Neural progenitor cell (in vitro differentiated cells): ENCODE results near the gene MRC2. TPM values are rescaled to one million over a fixed set of nuclear protein-coding genes. Genes with fewer than 3 reads are reported as not detected.

Source experiments
- DNase-seq: peaks from one replicate; pipeline ENCODE4 v3.0.0-alpha.2; 2016; ENCODE audit warnings: low spot score
- H2AFZ ChIP-seq: fragments of 200-600 bp; sonication (generic); replicated peaks from 2 replicates; pipeline ENCODE4 v1.6.1; 2016; ENCODE audit warnings: antibody characterized with exemption
- H3F3A ChIP-seq: fragments of 200-600 bp; sonication (generic); 2 replicates; pipeline ENCODE4 v1.6.1; 2016; ENCODE audit warnings: antibody characterized with exemption, low read depth
- H3K27ac ChIP-seq: fragments of 200-600 bp; sonication (generic); 2 replicates; pipeline ENCODE4 v1.5.1; 2016; ENCODE audit warnings: mild to moderate bottlenecking
- H3K27me3 ChIP-seq: fragments of 200-600 bp; sonication (generic); 2 replicates; pipeline ENCODE4 v1.6.1; 2016; ENCODE audit warnings: mild to moderate bottlenecking, moderate library complexity
- H3K36me3 ChIP-seq: fragments of 200-600 bp; sonication (generic); 2 replicates; pipeline ENCODE4 v1.5.1; 2016
- H3K4me1 ChIP-seq: fragments of 200-600 bp; sonication (generic); 2 replicates; pipeline ENCODE4 v1.6.1; 2016; ENCODE audit warnings: mixed run types
- H3K4me2 ChIP-seq: fragments of 200-600 bp; sonication (generic); 2 replicates; pipeline ENCODE4 v1.6.1; 2016
- H3K4me3 ChIP-seq: fragments of 200-600 bp; sonication (generic); 2 replicates; pipeline ENCODE4 v1.5.1; 2016
- H3K79me2 ChIP-seq: fragments of 200-600 bp; sonication (generic); 2 replicates; pipeline ENCODE4 v1.6.1; 2016; ENCODE audit warnings: low read depth
- H3K9ac ChIP-seq: fragments of 200-600 bp; sonication (generic); 2 replicates; pipeline ENCODE4 v1.6.1; 2016
- H3K9me3 ChIP-seq: fragments of 200-600 bp; sonication (generic); 2 replicates; pipeline ENCODE4 v1.5.1; 2016; ENCODE audit warnings: low read depth
- H4K20me1 ChIP-seq: fragments of 200-600 bp; sonication (generic); 2 replicates; pipeline ENCODE4 v1.6.1; 2016; ENCODE audit warnings: low read depth
- H3K27ac Mint-ChIP-seq: 3 replicates; pipeline ENCODE4 v1.8.0; 2021; ENCODE audit warnings: mixed read lengths
- H3K27me3 Mint-ChIP-seq: 2 replicates; pipeline ENCODE4 v1.8.0; 2022; ENCODE audit warnings: low read depth, mild to moderate bottlenecking, inconsistent platforms, moderate library complexity, mixed read lengths; ENCODE audit not compliant: insufficient read depth
- H3K36me3 Mint-ChIP-seq: 3 replicates; pipeline ENCODE4 v1.8.0; 2021; ENCODE audit warnings: mixed read lengths
- H3K4me1 Mint-ChIP-seq: 3 replicates; pipeline ENCODE4 v1.8.0; 2021; ENCODE audit warnings: mixed read lengths
- H3K4me3 Mint-ChIP-seq: 3 replicates; pipeline ENCODE4 v1.8.0; 2021; ENCODE audit warnings: mild to moderate bottlenecking, moderate library complexity, mixed read lengths
- H3K9me3 Mint-ChIP-seq: 3 replicates; pipeline ENCODE4 v1.8.0; 2020; ENCODE audit warnings: mixed read lengths
- EZH2 ChIP-seq: fragments of 200-600 bp; sonication (generic); IDR thresholded peaks from 2 replicates; pipeline ENCODE4 v1.6.1; 2017; ENCODE audit warnings: antibody characterized with exemption, mild to moderate bottlenecking, moderate library complexity
- EZH2phosphoT487 ChIP-seq: fragments of 200-600 bp; sonication (generic); IDR thresholded peaks from 2 replicates; pipeline ENCODE4 v1.6.1; 2017; ENCODE audit warnings: antibody characterized with exemption
- total RNA-seq: library from RNA; depleted of rRNA; stranded (reverse); fragments of >200 nt; gene quantifications from 2 replicates; pipeline ENCODE4 v1.2.3, GENCODE V29; 2015; ENCODE audit warnings: low replicate concordance
- TF ChIP-seq, protein P1 (sequence below): fragments of 200-600 bp; sonication (generic); IDR thresholded peaks from 2 replicates; pipeline ENCODE4 v1.5.1; 2017; ENCODE audit warnings: antibody characterized with exemption, mild to moderate bottlenecking

MRC2 gene
- total RNA-seq, 1 donor from 2014 or later, result 24.6 TPM

DNA sequence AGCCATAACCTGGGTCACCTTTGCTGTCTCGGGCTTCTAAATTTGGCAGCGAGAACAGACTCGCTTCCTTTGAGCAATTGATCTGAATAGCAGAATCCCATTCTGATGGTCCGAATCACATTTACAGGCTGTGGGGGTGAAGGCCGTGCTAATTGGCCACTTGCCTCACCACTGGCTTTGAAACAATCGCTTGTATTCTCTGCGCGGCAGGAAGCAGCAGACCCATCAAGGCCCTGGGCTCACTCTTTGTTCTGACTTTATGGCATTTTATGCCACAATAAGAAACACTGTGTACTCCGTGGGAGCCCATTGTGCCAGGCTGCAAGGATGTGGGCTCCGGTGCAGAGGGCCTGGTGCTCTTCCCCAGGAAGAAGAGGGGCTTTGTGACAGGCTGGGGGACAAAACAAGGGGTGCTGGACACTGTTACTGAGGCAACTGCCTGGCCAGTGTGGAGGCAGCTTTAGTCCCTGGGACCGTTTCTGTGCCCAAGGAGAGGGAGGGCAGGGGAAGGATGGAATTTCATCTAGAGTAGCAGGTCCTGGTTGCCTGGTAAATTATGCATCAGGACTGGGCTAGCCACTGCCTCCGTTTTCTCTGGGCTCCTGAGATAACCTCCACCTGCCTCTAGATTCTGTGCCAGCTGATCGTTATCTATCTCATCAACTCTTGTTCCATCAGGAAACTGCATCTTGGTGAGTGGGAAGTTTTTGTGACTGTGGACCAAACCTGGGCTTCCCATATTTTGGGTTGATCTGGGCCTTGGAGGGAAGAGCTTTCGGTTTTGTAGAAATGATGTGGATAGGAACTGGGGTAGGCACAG, 78.5 kb downstream of the MRC2 start:
- no peak overlapping the region for H3K27ac ChIP-seq
- no peaks in the 10 kb centered on the region for H3K36me3 ChIP-seq
- H2AFZ ChIP-seq, result no peak overlapping the region
- H3F3A ChIP-seq, result peaks cover 25% of the 10 kb centered on the region
- peaks cover 5% of the 10 kb centered on the region for H4K20me1 ChIP-seq
- Mint-ChIP-seq H3K4me3 (peak overlapping the region; percentile 91), H3K27ac (no peak overlapping the region), H3K36me3 (no peaks in the 10 kb centered on the region), H3K9me3 (peaks cover 22% of the 10 kb centered on the region), H3K27me3 (peaks cover 17% of the 10 kb centered on the region), H3K4me1 (peaks cover 16% of the 10 kb centered on the region)
- peaks cover 25% of the 10 kb centered on the region for H3K4me1 ChIP-seq
- peak; percentile 74 for DNase-seq
- no peaks in the 10 kb centered on the region for H3K9me3 ChIP-seq
- H3K4me2 ChIP-seq, result peak overlapping the region; percentile 91
- H3K79me2 ChIP-seq, result no peaks in the 10 kb centered on the region
- H3K4me3 ChIP-seq, result peak overlapping the region; percentile 94
- TF ChIP-seq, protein P1, sequence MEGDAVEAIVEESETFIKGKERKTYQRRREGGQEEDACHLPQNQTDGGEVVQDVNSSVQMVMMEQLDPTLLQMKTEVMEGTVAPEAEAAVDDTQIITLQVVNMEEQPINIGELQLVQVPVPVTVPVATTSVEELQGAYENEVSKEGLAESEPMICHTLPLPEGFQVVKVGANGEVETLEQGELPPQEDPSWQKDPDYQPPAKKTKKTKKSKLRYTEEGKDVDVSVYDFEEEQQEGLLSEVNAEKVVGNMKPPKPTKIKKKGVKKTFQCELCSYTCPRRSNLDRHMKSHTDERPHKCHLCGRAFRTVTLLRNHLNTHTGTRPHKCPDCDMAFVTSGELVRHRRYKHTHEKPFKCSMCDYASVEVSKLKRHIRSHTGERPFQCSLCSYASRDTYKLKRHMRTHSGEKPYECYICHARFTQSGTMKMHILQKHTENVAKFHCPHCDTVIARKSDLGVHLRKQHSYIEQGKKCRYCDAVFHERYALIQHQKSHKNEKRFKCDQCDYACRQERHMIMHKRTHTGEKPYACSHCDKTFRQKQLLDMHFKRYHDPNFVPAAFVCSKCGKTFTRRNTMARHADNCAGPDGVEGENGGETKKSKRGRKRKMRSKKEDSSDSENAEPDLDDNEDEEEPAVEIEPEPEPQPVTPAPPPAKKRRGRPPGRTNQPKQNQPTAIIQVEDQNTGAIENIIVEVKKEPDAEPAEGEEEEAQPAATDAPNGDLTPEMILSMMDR, result no peak
- TF ChIP-seq EZH2phosphoT487, result no peak
- H3K27me3 ChIP-seq, result peaks cover 41% of the 10 kb centered on the region
- no peak overlapping the region for H3K9ac ChIP-seq

DNA sequence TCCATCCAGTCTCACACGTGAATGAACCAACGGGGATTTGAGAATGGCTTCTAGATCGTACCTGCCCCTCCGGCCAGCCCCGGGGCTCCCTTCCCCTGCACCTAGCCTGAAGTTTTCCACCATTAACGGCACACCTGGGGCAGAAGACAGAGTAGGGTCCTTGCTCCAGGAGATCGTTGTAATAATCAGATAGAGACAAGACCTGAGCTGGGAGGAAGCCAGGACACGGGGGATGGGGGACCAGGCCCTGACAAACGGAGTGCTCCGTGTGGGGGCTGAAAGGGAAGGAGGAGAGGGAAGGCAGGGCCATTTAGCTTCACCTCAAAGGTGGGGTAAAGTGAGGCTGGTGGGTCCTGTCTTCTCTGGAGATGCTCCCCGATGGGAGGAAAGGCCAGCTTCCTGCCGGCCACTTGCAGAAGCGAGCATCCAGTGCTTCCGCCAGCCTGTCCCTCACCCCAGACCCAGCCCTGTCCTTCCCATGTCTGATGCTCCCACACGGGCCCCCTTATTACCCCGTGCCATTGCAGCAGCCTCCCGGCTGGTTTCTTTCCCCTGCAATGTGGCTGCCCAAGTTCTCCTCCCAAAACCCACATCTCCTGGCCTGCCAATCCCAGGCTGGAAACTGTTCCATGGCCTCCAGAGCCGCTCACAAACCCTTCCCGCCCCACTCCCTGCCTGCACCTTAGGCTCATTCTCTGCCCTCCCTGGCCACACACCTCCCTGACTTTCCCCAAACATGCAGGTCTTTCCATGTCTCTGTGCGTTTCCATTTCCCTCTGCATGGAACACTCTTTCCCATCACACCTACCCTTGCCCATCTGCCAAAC, 79.3 kb downstream of the MRC2 start:
- no peak overlapping the region for H2AFZ ChIP-seq
- Mint-ChIP-seq H3K27ac (no peak overlapping the region), H3K9me3 (peaks cover 22% of the 10 kb centered on the region), H3K36me3 (no peaks in the 10 kb centered on the region), H3K4me3 (peak overlapping the region; percentile 2), H3K4me1 (peaks cover 16% of the 10 kb centered on the region), H3K27me3 (peaks cover 13% of the 10 kb centered on the region)
- peaks cover 5% of the 10 kb centered on the region for H4K20me1 ChIP-seq
- H3F3A ChIP-seq, result peaks cover 25% of the 10 kb centered on the region
- no peaks in the 10 kb centered on the region for H3K36me3 ChIP-seq
- TF ChIP-seq, protein P1, result no peak
- TF ChIP-seq EZH2 (no peak), EZH2phosphoT487 (no peak)
- no peak overlapping the region for H3K4me3 ChIP-seq
- no peaks in the 10 kb centered on the region for H3K9me3 ChIP-seq
- peaks cover 40% of the 10 kb centered on the region for H3K27me3 ChIP-seq
- no peak overlapping the region for H3K9ac ChIP-seq
- no peak for DNase-seq
- H3K79me2 ChIP-seq, result no peaks in the 10 kb centered on the region
- H3K4me1 ChIP-seq, result peaks cover 25% of the 10 kb centered on the region
- no peak overlapping the region for H3K27ac ChIP-seq
- peak overlapping the region; percentile 91 for H3K4me2 ChIP-seq

DNA sequence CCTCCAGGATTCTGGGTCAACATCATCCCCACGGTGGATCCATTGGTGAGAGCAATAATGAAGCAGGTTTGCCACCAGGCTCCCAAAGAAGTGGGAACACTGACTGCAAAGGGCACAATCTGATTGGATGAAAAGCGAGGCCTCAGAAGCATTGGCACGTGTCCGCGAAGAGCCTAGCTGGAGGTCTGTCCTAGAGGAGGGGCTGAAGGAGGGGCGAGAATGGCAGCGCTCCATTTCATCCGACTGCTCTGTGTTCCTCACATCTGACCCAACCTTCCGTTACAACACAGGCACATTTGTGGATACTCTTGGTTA, 79.9 kb downstream of the MRC2 start:
- Mint-ChIP-seq H3K9me3 (peaks cover 22% of the 10 kb centered on the region), H3K27me3 (peaks cover 13% of the 10 kb centered on the region), H3K4me3 (no peak overlapping the region), H3K27ac (no peak overlapping the region), H3K36me3 (no peaks in the 10 kb centered on the region), H3K4me1 (peaks cover 16% of the 10 kb centered on the region)
- H3K36me3 ChIP-seq, result no peaks in the 10 kb centered on the region
- H3K9ac ChIP-seq, result no peak overlapping the region
- H4K20me1 ChIP-seq, result peaks cover 5% of the 10 kb centered on the region
- no peaks in the 10 kb centered on the region for H3K9me3 ChIP-seq
- H3K4me1 ChIP-seq, result peaks cover 25% of the 10 kb centered on the region
- H3K4me3 ChIP-seq, result no peak overlapping the region
- H3K27me3 ChIP-seq, result peaks cover 37% of the 10 kb centered on the region
- no peak for DNase-seq
- H3K79me2 ChIP-seq, result no peaks in the 10 kb centered on the region
- no peak overlapping the region for H2AFZ ChIP-seq
- TF ChIP-seq EZH2phosphoT487, result no peak
- TF ChIP-seq, protein P1, result no peak
- no peak for TF ChIP-seq EZH2
- no peak overlapping the region for H3K27ac ChIP-seq
- H3K4me2 ChIP-seq, result no peak overlapping the region
- H3F3A ChIP-seq, result peaks cover 25% of the 10 kb centered on the region
